SK-N-SH (cell line): ENCODE results near the gene LMAN1. TPM values are rescaled to one million over a fixed set of nuclear protein-coding genes. Genes with fewer than 3 reads are reported as not detected.

Experiments used
- CTCF ChIA-PET: fragments of 300-600, 350-600 bp; formaldehyde crosslinking; extraction: SDS; loops from one replicate; lab custom pipeline; 2021; lab: Yijun Ruan, JAX
- POLR2A ChIA-PET: fragments of 350-600 bp; sonication (Branson Sonifier 250); formaldehyde crosslinking; extraction: SDS; loops from one replicate; lab custom pipeline; 2020; ENCODE audit warnings: antibody characterized with exemption, inconsistent platforms; lab: Yijun Ruan, JAX
- DNase-seq: peaks from one replicate; pipeline ENCODE4 v3.0.0; 2012
- H2AFZ ChIP-seq: fragments of 200-600 bp; sonication (generic); 2 replicates; pipeline ENCODE4 v1.8.1; 2016; ENCODE audit warnings: antibody characterized with exemption, mild to moderate bottlenecking, low read depth
- H3F3A ChIP-seq: fragments of 200-600 bp; sonication (generic); replicated peaks from 2 replicates; pipeline ENCODE3; 2016; ENCODE audit warnings: antibody characterized with exemption, mild to moderate bottlenecking; ENCODE audit not compliant: insufficient read depth
- H3K27ac ChIP-seq, 2 experiments: fragments of 200-500 bp in 1 of 2; fragments of 200-600 bp in 1 of 2; sonication (Bioruptor generic) in 1 of 2; sonication (generic), shearing (Covaris generic) in 1 of 2; 2 replicates each; pipeline versions ENCODE4 v1.5.1 to v1.6.1; 2014 to 2016; ENCODE audit warnings: low read depth in 2 of 2, inconsistent platforms in 1 of 2, low read length in 1 of 2, mild to moderate bottlenecking in 1 of 2, mixed read lengths in 1 of 2
- H3K27me3 ChIP-seq: fragments of 200-600 bp; sonication (generic), shearing (Covaris generic); 2 replicates; pipeline ENCODE4 v1.6.1; 2016; ENCODE audit warnings: mixed run types; ENCODE audit not compliant: insufficient read depth
- H3K36me3 ChIP-seq, 2 experiments: fragments of 200-500 bp in 1 of 2; fragments of 200-600 bp in 1 of 2; sonication (Bioruptor generic) in 1 of 2; sonication (generic) in 1 of 2; replicated peaks in 1 of 2; 2 replicates each; pipeline versions ENCODE3 to v1.5.1; 2014 to 2016; ENCODE audit warnings: low read length in 1 of 2, mild to moderate bottlenecking in 1 of 2; ENCODE audit not compliant: insufficient read depth in 2 of 2, control insufficient read depth in 1 of 2
- H3K4me1 ChIP-seq, 2 experiments: fragments of 200-500 bp in 1 of 2; fragments of 200-600 bp in 1 of 2; sonication (Bioruptor generic) in 1 of 2; sonication (generic), shearing (Covaris generic) in 1 of 2; 2 replicates each; pipeline versions ENCODE4 v1.5.1 to v1.6.1; 2014 to 2016; ENCODE audit warnings: low read depth in 1 of 2, low read length in 1 of 2, mixed run types in 1 of 2; ENCODE audit not compliant: insufficient read depth in 2 of 2, control insufficient read depth in 1 of 2
- H3K4me2 ChIP-seq: fragments of 200-600 bp; sonication (generic), shearing (Covaris generic); 2 replicates; pipeline ENCODE4 v1.6.1; 2017; ENCODE audit warnings: mixed run types
- H3K4me3 ChIP-seq, 2 experiments: fragments of 200-500 bp in 1 of 2; fragments of 200-600 bp in 1 of 2; sonication (Bioruptor generic) in 1 of 2; sonication (generic), shearing (Covaris generic) in 1 of 2; 2 replicates each; pipeline versions ENCODE4 v1.5.1 to v1.8.1; 2014 to 2016; ENCODE audit warnings: low read depth in 2 of 2, inconsistent platforms in 1 of 2, low read length in 1 of 2, mild to moderate bottlenecking in 1 of 2, mixed read lengths in 1 of 2, moderate library complexity in 1 of 2
- H3K79me2 ChIP-seq: fragments of 200-600 bp; sonication (generic); 2 replicates; pipeline ENCODE4 v1.8.1; 2017; ENCODE audit warnings: mild to moderate bottlenecking; ENCODE audit not compliant: insufficient read depth
- H3K9ac ChIP-seq: fragments of 200-600 bp; sonication (generic); 2 replicates; pipeline ENCODE4 v1.6.1; 2017; ENCODE audit warnings: mixed run types
- H3K9me2 ChIP-seq: fragments of 200-600 bp; sonication (generic); 2 replicates; pipeline ENCODE4 v1.6.1; 2017; ENCODE audit warnings: mixed run types
- H3K9me3 ChIP-seq: fragments of 200-600 bp; sonication (generic); 2 replicates; pipeline ENCODE4 v1.6.1; 2017; ENCODE audit warnings: mixed run types, mild to moderate bottlenecking, moderate library complexity
- H4K20me1 ChIP-seq: fragments of 200-600 bp; sonication (generic); 2 replicates; pipeline ENCODE4 v1.6.1; 2017; ENCODE audit warnings: mild to moderate bottlenecking, mixed run types; ENCODE audit not compliant: insufficient read depth
- ELF1 ChIP-seq: IDR thresholded peaks from 2 replicates; pipeline ENCODE4 v1.4.0; 2012
- EZH2phosphoT487 ChIP-seq: fragments of 200-600 bp; sonication (generic); IDR thresholded peaks from 2 replicates; pipeline ENCODE4 v1.6.1; 2017; ENCODE audit warnings: low read depth, mixed run types, mild to moderate bottlenecking, antibody characterized with exemption, moderate library complexity, borderline replicate concordance
- FOSL2 ChIP-seq: IDR thresholded peaks from 2 replicates; pipeline ENCODE4 v1.4.0; 2012; ENCODE audit warnings: low read depth, mild to moderate bottlenecking, moderate library complexity, borderline replicate concordance
- FOXJ3 ChIP-seq: sonication (generic); formaldehyde crosslinking; IDR thresholded peaks from 2 replicates; pipeline ENCODE4 v1.5.1; 2020; ENCODE audit warnings: mild to moderate bottlenecking, missing genetic modification reagents
- GATA2 ChIP-seq: sonication (generic); formaldehyde crosslinking; IDR thresholded peaks from 2 replicates; pipeline ENCODE4 v1.5.0; 2020; ENCODE audit warnings: mild to moderate bottlenecking, missing genetic modification reagents
- JUND ChIP-seq: IDR thresholded peaks from 2 replicates; pipeline ENCODE4 v1.4.0; 2012
- MAX ChIP-seq: IDR thresholded peaks from 2 replicates; pipeline ENCODE4 v1.4.0; 2012; ENCODE audit warnings: low read depth
- MEF2A ChIP-seq: IDR thresholded peaks from 2 replicates; pipeline ENCODE4 v1.4.0; 2012; ENCODE audit warnings: low read depth, borderline replicate concordance
- MXI1 ChIP-seq: IDR thresholded peaks from 2 replicates; pipeline ENCODE4 v1.6.1; 2012; ENCODE audit warnings: mild to moderate bottlenecking, low read depth, low read length, improper control_type of control experiment
- POLR2AphosphoS5 ChIP-seq: IDR thresholded peaks from 2 replicates; pipeline ENCODE4 v1.6.1; 2012; ENCODE audit warnings: low read depth, low read length
- RAD21 ChIP-seq: IDR thresholded peaks from 2 replicates; pipeline ENCODE4 v1.6.1; 2012; ENCODE audit warnings: mild to moderate bottlenecking, low read length
- RFX5 ChIP-seq: IDR thresholded peaks from 2 replicates; pipeline ENCODE4 v1.6.1; 2012; ENCODE audit warnings: mild to moderate bottlenecking, improper control_type of control experiment, low read length
- SIN3A ChIP-seq: IDR thresholded peaks from 2 replicates; pipeline ENCODE4 v1.6.1; 2012; ENCODE audit warnings: low read depth, mild to moderate bottlenecking, low read length, moderate library complexity, borderline replicate concordance
- SMC3 ChIP-seq: IDR thresholded peaks from 2 replicates; pipeline ENCODE4 v1.6.1; 2012; ENCODE audit warnings: low read depth, low read length, improper control_type of control experiment
- TAF1 ChIP-seq: IDR thresholded peaks from 2 replicates; pipeline ENCODE4 v1.6.1; 2012; ENCODE audit warnings: low read depth, mild to moderate bottlenecking, low read length, moderate library complexity, borderline replicate concordance
- TCF12 ChIP-seq: IDR thresholded peaks from 2 replicates; pipeline ENCODE4 v1.4.0; 2012
- TEAD4 ChIP-seq: IDR thresholded peaks from 2 replicates; pipeline ENCODE4 v1.4.0; 2012; ENCODE audit warnings: mild to moderate bottlenecking, borderline replicate concordance; ENCODE audit not compliant: insufficient read depth
- USF1 ChIP-seq: IDR thresholded peaks from 2 replicates; pipeline ENCODE4 v1.4.0; 2012; ENCODE audit warnings: low read depth, borderline replicate concordance
- USF2 ChIP-seq: fragments of 150-350 bp; IDR thresholded peaks from 2 replicates; pipeline ENCODE4 v1.6.1; 2017; ENCODE audit warnings: antibody characterized with exemption, low read length, low read depth, borderline replicate concordance
- ZBTB33 ChIP-seq: IDR thresholded peaks from 2 replicates; pipeline ENCODE4 v1.4.0; 2012; ENCODE audit warnings: low read depth, borderline replicate concordance
- WGBS: methylation state at CpG from one replicate; pipeline ENCODE4 v1.1.6; 2017; ENCODE audit warnings: low lambda C conversion rate; 5-methylcytosine and 5-hydroxymethylcytosine counted together
- polyA plus RNA-seq, 3 experiments: library from polyadenylated mRNA; depleted of rRNA; stranded (reverse); fragments of >200 nt; gene quantifications; 2 replicates each; pipeline ENCODE4 v1.2.3, GENCODE V29; 2012

The LMAN1 gene
- polyA plus RNA-seq, 1 of the 3 experiments (the other 2 are of a cell fraction), result 43.4 TPM

- no peaks in the 10 kb centered on the region for H4K20me1 ChIP-seq
- no peaks in the 10 kb centered on the region for H3K36me3 ChIP-seq
- H3K9me3 ChIP-seq, result no peaks in the 10 kb centered on the region
- H3K79me2 ChIP-seq, result no peaks in the 10 kb centered on the region
- WGBS, result 77% methylated on average over 4 of the region's 4 CpGs
- DNase-seq, result no peak
- TF ChIP-seq SMC3 (no peak), USF2 (no peak), MEF2A (no peak), TCF12 (no peak), GATA2 (no peak), ELF1 (no peak), MXI1 (no peak), FOSL2 (no peak), ZBTB33 (no peak), RFX5 (no peak), SIN3A (no peak), TAF1 (no peak), TEAD4 (no peak), EZH2phosphoT487 (no peak), JUND (no peak), RAD21 (no peak), USF1 (no peak), FOXJ3 (CRISPR knock-in tag) (no peak), POLR2AphosphoS5 (no peak), MAX (no peak)
- no peak within 1 kb of the TSS for H3K27ac ChIP-seq
- no peak within 1 kb of the TSS for H3K9ac ChIP-seq
- no peak within 1 kb of the TSS for H3K4me3 ChIP-seq
- no peaks in the 10 kb centered on the region for H3K9me2 ChIP-seq
- POLR2A ChIA-PET, result no interaction called here
- no peaks in the 10 kb centered on the region for H3K4me1 ChIP-seq
- no peaks in the 10 kb centered on the region for H3K27me3 ChIP-seq
- H3K4me2 ChIP-seq, result no peak within 1 kb of the TSS
- H3F3A ChIP-seq, result no peaks in the 10 kb centered on the region
- H2AFZ ChIP-seq, result no peak within 1 kb of the TSS
- CTCF ChIA-PET, result interaction anchor here (0.9 to 6.5 kb wide), 7 partner anchors 8 to 248 kb away, joined by 3 to 40 read pairs (median 3); no protein-coding TSS in a partner anchor
Observed at GRCh38 chr18:59318460-59319050, 40.5 kb downstream of the LMAN1 start, which contains the start of gene CPLX4. Gene CPLX4 (minus strand): TSS chr18:59318649. CDS start chr18:59318462, 187 bp downstream.
